Smooth muscle cell of the umbilical artery (primary cell): ENCODE results near the gene DLX2. TPM values are rescaled to one million over a fixed set of nuclear protein-coding genes. Genes with fewer than 3 reads are reported as not detected.

Experiments
- total RNA-seq: library from RNA; depleted of rRNA; stranded (reverse); fragments of >200 nt; gene quantifications from 2 replicates; pipeline ENCODE4 v1.2.3, GENCODE V29; 2014

DLX2 gene
- total RNA-seq: under 0.01 and 0.09 TPM in 2 replicates

GRCh38 chr2:172102391-172103359 is at the start of gene DLX2:
DLX2 (minus strand) TSS chr2:172102900; CDS start chr2:172102538, 362 bp downstream.

GRCh38 chr2:172085460-172086159 is 17.1 kb downstream of the DLX2 start, which contains the start of gene DLX1:
DLX1 (plus strand) TSS chr2:172085507; CDS start chr2:172085678, 171 bp downstream.

Other genes starting within 250 kb of the DLX2 start
- gene SLC25A12, start 208.7 kb downstream of the DLX2 start, total RNA-seq: 28.6 and 28.8 TPM in 2 replicates
- 28.8 and 43.5 TPM in 2 replicates for gene HAT1, start 180.4 kb downstream of the DLX2 start, total RNA-seq
- 5.3 and 7.2 TPM in 2 replicates for gene METAP1D, start 102.9 kb downstream of the DLX2 start, total RNA-seq
- gene DLX1, start 17.4 kb downstream of the DLX2 start, total RNA-seq: 0.55 TPM in 1 of 2 replicates, not detected in the other